GM18520 (cell line): ENCODE measurements around the gene DCAKD.
A peak's percentile ranks its signal among the peaks of the same experiment; 100 is the strongest.
"Not testable (repeated sequence)": the region's sequence is repeated elsewhere in the genome, so short reads cannot be mapped to it uniquely, and the experiment has no call there.

Source experiments
- ATAC-seq: cut with Tn5 transposase; IDR thresholded peaks from one replicate; pipeline ENCODE4 v1.9.1; 2021; ENCODE audit not compliant: unreplicated experiment

Gene DCAKD

DNA sequence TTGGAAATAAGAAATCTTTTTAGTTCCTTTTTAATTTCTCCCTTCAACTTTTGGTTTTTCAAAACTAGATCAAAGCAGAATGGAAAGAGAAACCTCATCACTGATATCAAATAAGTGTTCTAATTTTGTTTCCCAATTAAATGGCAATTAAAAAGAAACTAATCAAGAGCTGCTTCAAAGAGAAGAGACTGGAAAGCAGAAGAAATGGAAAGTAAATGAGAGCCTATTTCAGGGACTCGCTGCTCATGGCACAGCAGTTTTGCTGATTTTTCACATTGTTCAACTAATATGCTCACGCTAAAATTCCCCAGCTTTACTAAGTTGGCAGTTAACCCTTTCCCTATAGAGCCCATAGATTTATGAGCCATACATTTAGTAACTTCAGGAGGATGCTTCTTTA lies 16.2 kb upstream of the DCAKD start:
- no peak for ATAC-seq

DNA sequence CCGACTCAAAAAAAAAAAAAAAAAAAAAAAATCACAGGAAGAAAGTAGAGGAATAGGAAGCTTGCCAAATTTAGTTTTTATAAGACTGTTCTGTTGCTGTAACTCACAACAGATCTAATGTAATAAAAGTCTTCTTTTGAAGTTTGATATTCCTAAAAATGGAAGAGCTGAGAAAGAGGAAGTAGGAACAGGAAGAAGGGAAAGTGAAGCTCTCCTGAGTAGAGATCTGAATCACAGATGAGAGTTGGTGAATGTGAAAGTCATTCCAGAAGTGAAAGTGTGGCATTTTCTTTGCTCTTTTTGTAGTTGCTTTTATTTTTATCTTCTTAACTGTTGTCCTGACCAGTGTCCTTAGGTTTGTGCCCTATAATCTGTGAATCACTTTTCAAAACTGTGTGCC lies 11.8 kb upstream of the DCAKD start:
- no peak for ATAC-seq

DNA sequence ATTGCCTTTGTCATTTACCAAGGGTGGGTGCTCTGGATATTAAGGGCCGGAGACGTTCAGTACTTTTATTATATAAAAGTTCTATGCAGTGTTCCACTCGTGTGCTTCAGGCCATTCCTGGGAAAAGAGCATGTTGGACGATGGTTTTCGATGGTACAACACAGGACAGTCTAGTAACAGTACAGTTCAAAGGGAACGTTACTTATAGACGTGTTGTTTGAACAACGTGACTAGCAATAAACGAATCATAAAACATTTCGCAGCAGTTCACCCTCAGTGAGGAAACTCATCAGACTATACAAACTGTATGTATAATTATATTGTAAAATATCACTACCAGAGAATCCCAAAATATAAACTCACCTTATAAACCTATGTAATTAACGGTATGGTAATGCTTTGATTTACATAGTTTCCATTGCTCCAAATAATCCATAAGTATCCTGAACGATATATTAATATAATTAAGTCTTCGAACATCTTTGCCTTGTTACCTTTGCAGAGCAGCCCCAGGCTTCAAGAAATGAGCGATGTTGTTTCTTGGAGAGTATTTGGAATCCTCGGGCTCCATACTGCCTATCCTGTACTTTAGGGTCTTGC lies 10.3 kb upstream of the DCAKD start:
- no peak for ATAC-seq

DNA sequence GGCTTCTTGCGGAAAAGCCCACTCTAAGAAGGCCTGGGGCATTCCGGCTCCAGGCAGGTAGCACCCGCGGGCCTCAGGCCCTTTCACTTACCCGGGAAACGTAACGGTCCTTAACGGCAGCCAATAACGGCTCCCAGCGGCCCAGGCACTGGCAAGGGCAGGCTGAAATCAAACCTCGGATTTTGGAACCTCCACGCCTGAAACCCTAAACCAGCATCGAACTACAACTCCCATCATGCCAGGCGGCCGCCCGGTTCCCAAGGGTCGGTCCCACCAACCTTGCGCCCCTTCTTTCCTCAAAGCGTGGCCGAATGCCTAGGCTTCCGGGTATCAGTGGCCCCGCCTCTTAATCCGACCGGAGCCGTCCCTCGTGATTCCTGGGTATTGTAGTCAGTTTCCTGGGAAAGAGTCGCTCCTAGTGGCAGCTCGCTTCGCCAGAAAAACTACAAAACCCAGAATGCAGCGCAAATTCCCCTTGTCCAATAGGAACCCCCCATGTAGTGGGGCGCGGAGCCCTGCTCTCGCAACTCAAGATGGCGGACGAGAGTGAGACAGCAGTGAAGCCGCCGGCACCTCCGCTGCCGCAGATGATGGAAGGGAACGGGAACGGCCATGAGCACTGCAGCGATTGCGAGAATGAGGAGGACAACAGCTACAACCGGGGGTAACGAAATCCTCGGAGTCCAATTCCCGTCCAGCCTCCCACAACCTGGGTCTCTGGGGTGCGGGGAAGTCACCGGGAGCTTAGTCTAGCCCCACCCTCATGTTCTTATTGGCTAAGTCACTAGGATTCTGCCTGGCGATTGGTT lies 9.6 kb upstream of the DCAKD start, which contains the start of gene NMT1:
TSS of gene NMT1 (plus strand) at position 521 of the 809 bp plus-strand sequence. CDS start at position 534, 13 bp downstream.
- peak; percentile 88 for ATAC-seq

DNA sequence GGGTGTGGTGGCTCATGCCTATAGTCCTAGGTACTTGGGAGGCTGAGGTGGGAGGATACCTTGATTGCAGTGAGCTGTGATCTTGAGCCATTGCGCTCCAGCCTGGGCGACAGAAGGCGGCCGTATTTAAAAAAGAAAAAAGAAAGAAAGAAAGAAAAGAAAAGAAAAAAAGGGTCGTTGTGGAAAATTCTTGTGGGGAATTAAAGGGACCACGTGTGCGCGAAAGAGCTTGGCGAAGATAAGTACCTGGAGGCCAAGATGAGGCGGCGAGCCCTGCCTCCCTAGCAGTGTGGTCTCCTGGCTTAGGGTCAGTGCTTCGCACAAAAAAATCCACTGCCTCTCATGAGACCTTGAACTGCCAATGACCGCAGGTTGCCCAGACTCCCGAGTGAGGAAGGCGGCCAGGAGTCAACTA lies 9.0 kb upstream of the DCAKD start:
- no peak for ATAC-seq

DNA sequence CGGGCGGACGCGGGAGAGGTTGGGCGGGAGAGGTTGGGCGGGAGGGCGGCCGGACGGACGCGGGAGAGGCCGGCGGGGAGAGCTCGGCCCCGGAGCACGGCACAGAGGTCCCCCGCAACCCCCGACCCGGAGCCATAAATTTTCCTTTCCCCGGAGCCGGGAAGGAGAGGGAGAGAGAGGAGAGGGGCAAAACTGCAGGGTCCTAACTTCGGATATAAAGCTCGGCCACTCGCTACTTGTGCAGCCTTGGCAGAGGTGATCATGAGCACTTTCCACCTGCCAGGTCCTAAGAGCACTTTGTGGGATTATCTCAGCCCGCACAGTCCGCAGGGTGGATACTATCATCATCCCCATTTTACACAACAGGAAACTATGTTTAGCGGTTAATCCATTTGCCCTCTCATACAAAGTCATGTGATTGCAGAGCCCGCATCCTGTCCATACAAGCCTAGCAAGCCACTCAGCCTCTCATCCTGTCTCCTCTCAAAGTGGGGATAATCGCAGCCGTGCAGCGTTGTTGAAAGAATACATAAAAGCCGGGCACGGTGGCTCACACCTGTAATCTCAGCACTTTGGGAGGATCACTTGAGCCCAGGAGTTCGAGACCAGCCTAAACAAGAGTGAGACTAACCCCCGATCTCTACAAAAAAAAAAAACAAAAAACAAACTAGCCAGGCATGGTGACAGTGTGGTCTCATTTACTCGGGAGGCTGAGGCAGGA lies 780 bp upstream of the DCAKD start:
- ATAC-seq = no peak

DNA sequence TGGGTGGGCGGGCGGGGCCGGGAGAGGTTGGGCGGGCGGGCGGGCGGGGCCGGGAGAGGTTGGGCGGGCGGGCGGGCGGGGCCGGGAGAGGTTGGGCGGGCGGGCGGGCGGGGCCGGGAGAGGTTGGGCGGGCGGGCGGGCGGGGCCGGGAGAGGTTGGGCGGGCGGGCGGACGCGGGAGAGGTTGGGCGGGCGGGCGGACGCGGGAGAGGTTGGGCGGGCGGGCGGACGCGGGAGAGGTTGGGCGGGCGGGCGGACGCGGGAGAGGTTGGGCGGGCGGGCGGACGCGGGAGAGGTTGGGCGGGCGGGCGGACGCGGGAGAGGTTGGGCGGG lies 254 bp upstream of the DCAKD start:
- not testable (repeated sequence) for ATAC-seq

DNA sequence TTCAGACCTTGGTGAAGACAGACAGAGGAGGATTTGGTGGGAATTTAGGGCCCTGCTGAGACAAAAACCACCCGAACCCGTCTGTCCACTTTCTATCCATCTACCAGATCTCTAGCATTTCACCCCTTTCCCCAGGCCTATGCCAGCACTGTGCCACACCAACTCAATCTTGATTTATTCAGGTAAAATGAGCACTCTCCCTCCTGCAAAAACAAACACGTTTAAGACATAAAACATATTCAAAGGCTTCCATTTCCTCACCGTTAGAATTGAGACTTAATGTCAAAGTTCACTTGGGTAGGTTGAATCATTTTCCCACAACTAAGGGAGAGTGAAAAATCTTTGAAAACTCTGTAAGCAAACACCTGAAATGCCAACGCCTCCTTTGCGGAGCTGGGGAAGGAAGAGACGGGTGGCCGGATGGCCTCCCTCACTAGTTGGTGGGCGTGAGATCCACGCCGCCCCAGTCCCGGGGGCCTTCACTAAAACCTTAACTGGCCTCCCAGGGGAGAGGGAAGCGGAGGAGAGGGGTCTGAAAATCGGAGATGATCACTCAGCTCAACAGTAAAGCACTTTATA lies 862 bp downstream of the DCAKD start:
- no peak for ATAC-seq

DNA sequence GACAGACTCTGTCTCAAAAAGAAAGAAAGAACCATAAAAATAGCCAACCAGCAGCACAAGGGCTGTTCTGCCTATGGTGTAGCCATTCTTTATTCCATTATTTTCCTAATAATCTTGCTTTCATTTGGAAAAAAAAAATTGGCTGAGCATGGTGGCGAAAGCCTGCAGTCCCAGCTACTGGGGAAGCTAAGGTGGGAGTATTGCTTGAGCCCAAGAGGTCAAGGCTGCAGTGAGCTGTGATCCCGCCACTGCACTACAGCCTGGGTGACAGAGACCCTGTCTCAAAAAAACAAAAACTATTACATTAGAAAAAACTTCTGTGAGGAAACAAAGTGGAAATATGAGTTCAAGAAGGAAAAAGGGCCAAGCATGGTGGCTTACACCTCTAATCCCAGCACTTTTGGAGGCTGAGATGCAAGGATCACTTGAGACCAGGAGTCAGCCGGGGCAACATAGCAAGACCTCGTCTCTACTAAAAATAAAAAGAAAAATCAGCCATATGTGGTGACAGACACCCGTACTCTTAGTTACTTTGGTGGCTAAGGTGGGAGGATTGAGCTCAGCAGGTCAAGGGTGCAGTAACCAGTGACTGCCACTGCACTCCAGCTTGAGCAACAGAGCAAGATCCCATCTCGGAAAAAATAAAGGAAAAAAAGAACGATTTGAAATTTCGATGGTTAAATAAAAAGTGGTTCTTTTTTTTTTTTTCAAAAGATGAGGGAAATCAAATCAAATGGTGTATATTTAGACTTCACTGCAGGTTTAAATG lies 2.5 kb downstream of the DCAKD start:
- ATAC-seq = no peak

DNA sequence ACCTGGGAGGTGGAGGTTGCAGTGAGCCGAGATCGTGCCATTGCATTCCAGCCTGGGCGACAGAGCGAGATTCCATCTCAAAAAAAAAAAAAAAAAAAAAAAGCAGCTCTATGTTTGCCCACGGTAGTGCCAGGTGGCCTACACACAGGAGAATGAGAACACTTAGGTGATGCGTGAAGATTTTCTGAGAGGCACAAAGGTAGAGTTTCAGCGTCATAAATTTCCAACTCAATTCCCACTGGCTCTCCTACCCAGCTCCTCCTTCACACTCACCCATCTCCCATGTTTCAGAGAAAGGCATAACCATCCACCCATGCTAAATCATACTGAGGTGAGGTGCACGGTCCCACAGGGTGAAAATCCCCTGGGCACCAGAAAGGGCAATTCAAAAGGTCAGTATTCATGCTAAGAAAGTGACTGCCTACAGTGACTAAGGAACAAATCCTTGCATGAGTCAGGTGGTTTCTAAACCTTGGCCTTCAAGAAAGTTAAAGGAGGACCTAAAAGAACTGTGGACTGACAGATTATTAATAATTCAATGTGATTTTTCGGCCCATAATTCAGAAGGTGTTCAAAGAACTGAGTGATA lies 4.8 kb downstream of the DCAKD start:
- no peak for ATAC-seq

DNA sequence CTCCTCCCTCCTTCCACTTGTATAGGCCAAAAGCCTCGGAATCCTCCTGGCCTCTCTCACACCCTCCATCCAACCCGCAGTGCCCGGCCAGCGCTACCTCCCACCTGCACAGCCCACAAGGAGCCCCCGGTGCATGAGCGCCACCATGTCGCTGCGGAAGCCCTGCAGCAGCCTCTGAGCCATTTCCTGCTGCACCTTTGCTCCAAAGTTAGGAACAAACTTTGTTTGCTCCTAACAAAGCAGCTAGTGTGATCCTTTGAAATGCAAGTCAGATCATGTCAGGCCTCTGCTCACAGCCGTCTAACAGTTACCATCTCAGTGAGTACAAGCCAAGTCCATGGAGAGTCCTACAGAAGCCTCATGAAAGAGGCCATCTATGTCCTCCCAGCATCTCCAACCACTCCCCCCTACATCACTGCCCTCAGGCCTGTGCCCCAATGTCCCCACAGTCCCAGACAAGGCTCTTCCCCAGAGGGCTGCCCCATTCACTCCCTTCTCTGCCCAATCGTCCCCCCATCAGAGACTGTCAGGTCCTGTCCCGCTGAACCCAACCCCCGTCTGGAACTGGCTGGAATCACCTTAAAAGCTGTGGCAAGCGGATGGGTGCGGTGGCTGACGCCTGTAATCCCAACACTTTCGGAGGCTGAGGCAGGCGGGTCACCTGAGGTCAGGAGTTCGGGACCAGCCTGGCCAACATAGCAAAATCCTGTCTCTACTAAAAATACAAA lies 7.5 kb downstream of the DCAKD start:
- ATAC-seq = no peak

DNA sequence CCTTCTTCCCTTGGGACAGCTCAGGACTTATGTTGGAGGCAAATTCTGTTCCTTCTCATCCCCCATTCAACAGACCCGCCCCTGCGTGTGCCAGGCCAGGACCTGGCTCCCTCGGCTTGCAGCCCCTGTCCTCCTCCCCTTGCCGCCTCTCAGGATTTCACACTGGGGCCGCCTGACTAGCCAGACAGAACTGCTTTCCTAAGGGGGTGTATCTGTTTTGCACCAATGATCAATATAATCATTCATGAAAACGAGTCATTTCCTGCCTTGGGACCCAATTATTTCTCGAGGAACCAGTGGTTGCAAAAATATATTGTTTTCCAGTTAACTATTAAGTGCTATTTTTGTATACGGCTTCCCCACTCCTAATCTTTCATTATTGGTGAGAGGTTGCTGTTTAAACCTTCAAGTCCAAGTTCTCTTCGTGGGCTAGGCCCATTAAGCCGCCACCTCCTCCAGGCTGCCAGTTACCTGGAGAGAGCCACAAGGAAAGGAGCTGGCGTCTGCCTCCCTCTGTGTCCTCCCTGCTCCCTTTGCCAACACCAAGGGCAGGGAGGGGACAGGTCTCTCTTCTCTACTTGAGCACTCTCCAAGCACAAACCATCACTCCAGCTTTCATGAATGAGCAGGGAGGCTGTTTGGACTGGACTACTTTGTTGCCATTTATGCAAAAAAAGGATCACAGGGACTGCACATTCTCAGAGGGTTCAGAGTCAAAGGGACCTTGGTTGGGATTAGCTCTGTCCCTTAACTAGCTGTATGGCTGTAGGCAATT lies 8.9 kb downstream of the DCAKD start:
- ATAC-seq = no peak

DNA sequence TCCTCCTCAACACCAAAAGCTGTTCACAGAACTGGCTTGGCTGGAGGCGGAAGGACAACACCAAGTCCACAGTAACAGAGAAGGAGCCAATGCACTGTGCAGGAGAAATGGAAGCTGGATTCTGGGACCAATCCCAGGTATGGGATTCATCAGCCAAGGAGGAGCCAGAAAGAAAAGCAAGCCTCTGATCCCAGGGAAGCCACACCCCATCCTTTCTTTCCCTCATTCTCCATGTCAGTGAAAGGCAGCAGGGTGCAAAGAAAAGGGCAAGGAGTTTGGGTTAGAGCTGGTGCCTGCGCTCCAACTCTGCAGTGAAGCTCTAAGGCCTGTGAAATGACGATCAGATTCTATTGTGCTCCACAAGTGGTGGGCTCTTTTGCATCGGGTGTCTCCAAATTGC lies 11.0 kb downstream of the DCAKD start:
- no peak for ATAC-seq

DNA sequence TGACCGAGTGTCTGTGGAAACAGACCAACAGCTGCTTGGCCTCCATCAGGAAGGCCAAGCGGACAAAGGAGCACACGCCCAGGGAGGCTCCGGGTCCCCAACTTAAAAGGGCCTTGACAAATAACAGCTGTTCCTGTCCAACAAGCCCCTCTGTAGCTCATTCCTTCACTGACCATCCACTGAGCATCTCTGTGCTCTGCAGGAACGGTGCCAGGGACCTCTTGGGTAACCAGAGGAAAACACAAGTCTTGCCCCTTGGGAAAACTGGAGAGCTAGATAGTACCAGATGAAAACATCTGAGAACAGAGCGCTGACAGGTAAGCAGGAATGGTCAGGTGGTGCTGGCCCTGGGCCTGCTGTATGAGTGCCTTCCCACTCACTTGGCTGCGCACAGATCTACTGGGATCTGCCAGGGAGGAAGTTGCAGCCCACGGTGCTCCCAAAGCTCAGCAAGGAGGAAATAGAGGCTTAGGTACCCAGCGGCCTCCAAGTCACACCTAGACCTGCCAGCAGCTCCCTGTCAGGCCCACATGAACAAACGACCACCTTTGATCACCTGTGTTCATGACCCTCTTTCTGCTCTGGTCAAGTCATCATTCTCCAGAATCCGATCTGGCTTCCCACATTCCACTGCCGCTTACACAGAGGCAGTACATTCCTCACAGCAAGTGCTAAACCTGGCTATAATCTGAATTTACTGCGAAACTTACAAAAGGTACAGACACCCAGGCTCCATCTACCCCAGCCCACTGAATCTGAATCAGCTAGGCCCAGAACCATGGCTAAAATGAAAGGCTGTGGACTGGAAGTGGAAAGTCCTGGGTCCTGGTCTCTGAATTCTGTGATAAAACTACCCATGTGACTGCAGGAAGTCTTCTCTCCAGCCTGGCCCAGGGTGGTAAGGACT lies 12.5 kb downstream of the DCAKD start:
- ATAC-seq = no peak

DNA sequence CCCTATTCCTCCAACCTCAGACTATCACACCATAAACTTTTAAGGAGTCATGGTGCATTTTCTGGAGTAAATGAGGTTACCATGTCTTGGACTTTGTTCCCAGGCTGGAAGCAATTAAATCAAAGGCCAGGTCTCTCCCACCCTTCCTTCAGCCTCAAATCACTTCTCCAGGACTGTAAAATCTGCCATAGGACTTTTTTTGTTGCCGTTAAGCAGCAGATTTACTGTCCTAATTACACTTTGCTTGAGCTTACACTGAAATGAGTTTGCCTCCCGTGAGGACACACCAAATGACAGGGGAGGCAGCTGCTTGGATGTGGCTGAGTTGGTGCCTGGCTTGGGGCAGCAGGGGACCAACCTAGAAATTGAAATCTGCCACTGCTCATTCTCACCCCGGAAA lies 14.7 kb downstream of the DCAKD start:
- ATAC-seq = no peak

DNA sequence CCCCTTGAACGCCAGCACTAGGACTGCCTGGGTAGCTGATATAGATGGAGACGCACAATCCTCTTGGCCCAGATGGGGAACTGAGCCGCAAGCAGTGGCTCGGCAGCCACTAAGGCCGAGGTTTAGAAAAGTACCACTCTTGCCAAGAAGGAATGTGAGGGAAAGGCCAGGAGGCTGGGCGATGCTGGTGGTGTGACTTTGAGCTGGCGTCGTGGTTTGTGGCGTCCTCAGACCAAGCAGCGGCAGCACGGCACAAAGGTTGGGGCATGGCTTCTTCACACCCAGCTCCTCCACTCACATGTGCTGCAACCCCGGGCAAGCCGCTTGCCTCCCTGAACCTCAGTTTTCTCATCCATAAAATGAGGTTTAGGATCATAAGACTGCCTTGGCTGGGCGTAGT lies 15.6 kb downstream of the DCAKD start:
- no peak for ATAC-seq

DNA sequence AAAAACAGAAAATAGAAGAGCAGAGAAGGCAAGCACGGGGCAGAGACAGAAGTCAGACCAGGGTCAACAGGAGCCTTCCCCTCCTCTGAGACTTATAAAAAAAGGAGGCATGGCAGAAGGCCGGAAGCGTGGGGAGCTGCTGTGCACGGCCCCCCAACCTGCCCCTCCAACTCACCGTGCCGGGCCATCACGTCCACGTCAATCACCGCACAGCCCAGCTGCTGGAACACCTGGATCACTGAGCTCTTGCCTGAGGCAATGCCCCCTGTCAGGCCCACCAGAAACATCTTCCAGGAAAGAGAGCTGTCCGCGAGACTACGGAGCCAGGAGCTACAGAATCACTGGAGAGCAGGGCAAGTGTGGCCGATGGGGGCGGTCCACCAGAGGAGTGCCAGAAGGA lies 16.8 kb downstream of the DCAKD start:
- no peak for ATAC-seq

DNA sequence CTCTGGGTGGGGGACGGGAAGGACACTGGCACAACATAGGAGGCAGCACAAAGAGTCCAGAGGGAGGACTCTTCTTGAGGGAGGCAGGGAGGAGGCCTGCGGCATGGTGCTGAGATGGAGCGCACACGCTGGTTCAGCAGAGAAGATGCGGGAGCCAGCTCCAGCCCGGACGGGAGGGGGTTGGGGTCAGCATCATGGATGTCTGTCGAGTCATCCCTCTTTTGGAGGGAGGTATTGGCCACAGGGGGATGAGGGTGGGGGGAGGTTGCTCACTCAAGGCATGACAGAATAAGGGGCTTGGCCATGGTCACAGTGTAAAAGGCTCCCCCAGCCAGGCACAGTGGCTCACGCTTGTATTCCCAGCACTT lies 19.3 kb downstream of the DCAKD start:
- ATAC-seq = no peak
